Measurements from ENCODE around the gene SMOC1.

The SMOC1 gene, protein sequence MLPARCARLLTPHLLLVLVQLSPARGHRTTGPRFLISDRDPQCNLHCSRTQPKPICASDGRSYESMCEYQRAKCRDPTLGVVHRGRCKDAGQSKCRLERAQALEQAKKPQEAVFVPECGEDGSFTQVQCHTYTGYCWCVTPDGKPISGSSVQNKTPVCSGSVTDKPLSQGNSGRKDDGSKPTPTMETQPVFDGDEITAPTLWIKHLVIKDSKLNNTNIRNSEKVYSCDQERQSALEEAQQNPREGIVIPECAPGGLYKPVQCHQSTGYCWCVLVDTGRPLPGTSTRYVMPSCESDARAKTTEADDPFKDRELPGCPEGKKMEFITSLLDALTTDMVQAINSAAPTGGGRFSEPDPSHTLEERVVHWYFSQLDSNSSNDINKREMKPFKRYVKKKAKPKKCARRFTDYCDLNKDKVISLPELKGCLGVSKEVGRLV

DNA sequence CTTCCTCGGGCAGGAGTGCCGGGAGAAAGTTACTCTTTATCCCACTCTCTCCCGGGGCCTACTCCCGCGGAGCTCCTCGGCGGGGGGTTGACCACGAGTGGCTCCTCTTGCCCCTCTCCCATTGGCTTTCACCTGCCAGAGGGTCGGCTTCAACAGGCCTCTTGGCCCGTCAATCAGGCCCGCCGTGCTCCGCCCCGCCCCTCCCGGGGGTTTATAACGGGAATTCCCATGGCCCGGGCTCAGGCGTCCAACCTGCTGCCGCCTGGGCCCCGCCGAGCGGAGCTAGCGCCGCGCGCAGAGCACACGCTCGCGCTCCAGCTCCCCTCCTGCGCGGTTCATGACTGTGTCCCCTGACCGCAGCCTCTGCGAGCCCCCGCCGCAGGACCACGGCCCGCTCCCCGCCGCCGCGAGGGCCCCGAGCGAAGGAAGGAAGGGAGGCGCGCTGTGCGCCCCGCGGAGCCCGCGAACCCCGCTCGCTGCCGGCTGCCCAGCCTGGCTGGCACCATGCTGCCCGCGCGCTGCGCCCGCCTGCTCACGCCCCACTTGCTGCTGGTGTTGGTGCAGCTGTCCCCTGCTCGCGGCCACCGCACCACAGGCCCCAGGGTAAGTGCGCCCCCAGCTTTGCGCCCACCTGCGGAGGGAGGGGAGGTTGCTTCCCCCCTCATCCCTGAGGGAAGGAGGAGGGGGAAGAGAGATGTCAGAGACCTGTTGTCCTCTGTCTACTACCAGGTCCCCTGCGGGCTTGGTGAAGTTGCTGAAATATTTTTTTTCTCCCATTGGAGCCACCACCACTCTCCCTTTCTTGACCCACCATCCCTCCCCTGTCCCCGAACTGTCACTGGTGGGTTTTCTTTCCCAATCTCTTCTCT lies at the start of gene SMOC1:
SMOC1 (plus strand) TSS at position 242 of the 869 bp plus-strand sequence; CDS start at position 505, 263 bp downstream.
- no peak for DNase-seq

DNA sequence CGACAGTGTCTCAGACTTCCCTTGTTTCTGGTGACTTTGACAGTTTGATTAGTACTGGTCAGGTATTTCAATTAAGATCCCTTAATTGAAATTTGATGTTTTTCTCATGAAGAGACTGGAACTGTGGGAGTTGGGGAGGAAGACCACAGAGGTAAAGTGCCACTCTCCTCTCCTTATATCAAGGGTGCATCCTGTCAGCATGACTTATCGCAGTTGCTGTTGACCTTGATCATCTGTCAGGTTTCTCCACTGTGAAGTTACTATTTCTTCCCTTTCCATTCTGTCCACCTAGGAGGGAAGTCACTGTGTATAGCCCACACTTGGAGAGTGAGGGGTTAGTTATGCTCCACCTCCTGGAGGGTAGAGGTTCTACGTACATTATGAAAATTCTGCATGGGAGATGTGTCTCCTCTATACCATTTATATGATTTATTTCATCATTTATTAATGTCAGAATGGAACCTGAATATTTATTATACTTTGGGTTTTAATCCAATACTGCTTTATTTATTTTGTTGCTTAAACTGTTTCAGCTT lies 40.3 kb upstream of the SMOC1 start:
- no peak for DNase-seq

DNA sequence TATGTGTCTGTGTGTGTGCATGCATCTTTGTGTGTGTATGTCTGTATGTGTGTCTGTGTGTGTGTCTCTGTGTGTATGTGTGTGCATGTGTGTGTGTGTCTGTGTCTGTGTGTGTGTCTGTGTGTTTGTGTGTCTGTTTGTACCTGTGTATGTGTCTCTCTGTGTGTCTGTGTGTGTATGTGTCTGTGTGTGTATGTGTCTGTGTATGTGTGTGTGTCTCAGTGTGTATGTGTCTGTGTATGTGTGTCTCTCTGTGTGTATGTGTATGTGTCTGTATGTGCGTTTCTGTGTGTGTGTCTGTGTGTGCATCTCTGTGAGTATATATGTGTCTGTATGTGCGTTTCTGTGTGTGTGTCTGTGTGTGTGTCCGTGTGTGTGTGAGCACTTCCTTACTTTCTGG lies 39.6 kb upstream of the SMOC1 start:
- DNase-seq = no peak

DNA sequence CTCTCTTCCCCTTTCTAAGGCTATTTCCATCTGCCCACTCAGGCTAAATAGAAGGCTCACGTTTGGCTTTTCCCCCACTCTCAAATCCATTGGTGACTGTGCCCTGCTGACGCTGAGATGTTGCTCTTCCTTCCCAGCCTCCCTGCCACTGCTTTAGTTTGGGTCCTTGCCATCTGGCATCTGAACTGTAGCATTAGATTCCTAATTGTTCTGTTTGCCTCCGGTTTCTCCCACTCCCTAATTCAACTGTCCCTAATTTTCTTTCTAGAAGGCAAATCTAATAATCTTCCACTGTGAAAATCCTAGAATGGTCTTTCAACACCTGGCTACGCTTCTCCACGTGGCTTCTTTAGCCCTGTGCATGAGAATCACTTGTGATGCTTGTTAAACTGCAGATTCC lies 37.6 kb upstream of the SMOC1 start:
- DNase-seq = no peak

DNA sequence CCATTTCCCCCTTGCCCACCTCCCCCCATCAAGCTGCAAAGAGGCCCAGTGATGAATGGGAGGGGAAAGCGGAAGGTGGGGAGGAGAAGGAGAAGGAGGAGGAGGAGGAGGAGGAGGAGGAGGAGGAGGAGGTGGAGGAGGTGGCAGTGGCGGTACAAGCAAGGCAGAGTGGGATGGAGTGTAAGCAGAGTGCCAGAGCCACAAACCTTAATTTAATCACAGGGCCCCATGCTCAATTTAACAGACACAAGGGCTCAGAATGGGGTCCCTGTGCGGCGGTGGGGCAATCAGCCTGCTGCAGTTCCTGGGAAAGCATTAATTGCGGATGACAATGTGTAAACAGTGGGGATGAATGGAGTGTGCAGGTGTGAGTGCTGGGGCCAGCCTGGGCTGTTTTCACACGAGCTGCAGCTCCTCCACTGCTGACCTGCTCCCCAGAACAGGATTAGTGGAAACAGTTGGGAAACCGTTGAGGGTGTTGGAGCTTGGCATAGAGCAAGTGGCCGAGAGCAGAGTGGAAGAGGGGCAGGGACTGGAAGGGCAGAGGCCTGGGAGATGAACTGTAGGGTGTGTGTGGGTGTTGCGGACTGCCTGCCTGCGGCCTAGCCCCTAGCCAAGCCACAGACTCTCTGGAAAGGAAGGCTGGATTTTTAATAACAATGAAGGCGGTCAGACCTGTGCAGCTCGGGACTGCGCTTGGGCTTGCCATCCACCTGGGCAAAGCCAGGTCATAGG lies 36.4 kb upstream of the SMOC1 start:
- no peak for DNase-seq

DNA sequence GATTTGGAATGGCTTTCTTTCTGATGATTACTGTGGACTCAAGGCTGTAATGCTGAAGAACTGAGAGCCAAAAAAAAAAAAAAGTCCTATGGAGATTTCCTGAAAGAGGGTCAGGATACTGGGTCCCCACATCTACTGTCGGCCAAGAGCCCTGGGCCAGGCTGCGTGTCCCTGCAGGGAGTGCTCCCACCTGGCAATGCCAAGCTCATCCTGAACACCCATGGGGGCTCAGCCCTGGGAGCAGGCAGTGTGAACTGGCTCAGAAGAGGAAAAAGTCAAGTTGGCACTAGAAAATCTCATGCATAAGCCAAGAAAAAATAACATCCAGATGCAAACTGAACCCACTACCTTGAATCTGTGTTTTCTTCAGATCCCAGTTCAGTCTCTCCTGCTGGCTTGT lies 35.0 kb upstream of the SMOC1 start:
- no peak for DNase-seq

DNA sequence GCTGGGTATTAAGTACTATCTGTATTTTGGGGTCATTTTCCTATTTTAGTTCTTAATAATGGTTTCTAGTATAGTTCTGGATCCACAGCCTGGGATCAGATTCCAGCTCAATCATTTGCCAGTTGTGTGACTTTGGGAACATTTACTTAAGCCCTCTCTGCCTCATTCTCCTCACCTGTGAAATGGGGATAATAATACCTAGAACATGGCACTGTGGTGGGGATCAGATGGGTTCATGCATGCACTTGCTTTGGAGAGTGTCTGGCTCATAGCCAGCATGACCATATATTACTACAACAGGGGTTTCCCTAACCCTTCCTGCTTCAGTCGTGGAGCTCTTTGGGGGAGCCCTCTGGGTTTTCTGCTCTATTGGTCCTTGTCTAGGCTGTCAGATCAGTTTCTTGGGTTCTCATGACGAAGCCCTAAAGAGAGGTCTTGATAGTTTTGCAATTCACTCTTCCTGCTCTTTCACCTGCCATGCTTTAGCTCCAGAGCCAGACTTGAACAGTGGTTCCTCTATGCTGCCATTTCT lies 34.1 kb upstream of the SMOC1 start:
- DNase-seq = no peak

DNA sequence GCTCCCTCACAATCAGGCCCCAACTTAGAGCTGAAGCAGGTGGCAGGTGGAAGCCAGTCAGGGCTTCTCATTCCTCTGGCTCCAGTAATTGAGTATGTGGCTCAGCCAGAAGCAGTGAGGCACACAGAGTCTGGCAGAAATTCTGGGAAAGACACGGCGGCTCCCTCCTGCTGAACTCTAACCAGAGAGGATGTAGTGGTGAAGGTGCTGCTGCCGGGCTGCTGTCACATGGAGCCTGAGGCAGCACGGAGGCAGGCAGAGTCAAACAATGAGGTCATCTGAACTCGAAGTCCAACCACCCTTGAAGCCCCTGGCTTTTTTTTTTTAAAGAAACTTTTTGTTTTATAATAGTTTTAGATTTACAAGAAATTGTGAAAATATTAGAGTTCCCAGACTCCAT lies 33.4 kb upstream of the SMOC1 start:
- DNase-seq = no peak

DNA sequence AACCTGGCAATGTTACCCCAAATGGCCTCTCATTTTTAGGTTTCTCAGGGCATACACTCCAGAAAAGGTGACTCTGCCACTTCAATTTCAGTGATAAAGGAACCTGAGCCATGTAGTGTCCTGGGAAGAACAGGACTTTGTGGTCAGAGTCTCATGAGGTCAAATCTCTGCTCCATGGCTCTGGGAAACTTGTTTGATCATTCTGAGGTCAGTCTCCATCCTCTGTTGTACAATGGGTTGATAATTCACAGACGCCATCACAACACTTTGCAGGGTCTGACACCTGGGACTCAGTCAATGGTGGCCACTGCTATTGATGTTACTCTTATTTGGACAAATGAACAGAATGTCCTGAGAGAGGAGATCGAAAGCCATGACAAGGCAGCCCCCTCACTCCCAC lies 31.1 kb upstream of the SMOC1 start:
- DNase-seq = no peak

DNA sequence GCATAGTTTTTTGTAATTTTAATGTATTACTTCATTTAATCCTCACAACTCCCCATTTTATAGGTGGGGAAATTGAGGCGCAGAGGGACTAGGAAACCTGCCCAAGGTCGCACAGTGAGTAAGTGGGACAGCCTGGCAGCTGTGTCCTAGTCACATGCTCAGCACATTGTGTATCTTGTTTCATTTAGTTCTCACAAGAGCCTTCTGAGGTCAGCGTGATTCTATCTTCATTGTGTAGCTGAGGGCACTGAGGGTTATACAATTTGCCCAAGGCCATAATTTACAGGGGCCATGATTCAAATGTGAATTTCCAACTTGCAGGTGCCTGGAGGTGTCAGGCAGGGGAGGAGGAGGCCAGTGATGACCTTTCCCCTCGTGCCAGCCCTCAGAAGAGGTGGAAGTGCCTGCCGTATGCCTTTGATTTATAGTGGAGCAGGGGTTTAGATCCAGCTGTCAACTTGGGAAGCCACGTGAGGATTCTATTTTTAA lies 30.3 kb upstream of the SMOC1 start:
- no peak for DNase-seq

DNA sequence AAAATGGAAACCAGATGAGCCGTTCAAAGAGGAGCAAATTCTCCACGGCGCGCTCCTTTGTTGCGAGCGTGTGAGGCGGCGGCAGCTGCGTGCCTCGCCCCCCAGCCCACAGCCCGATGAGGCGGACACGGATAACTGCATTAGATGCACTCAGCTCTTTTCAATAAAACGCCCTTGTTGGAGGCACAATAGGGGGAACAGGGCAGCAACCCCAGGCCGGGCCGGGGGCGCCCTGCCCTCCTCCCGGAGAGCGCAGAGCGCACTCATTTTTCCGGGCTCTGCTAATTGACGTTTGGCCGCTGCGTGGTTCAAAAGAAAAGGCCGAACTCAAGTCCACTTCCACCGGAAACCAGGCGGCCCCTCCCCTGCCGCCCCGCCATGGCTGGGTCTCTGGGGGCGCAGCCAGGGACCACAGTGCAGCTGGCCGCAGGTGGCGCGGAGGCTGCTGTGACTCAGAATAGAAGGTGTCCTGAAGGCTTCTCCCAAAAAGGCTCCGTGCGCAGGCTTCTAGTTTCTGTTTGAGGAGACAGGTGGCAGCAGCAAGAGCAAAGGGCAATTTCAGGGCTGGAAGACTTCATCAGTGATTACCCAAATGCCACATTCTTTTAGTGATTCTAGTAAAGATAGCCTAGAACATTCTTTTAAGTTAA lies 29.0 kb upstream of the SMOC1 start:
- DNase-seq = no peak

DNA sequence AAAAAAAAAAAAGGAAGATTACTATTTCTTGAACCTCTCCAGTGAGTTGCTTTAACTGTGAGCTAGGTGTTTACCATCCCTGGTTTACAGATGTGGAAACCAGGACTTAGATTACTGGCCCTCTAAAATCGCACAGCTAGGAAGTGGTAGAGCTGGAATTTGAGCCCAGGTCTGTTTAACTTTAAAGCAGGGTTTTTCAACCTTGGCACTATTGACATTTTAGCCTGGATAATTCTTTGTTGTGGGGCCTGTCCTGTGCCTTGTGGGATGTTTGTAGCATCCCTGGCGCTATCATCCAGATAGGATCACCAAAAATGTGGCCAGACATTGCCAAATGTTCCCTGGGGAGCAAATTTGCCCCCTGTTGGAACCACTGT lies 28.5 kb upstream of the SMOC1 start:
- DNase-seq = no peak

DNA sequence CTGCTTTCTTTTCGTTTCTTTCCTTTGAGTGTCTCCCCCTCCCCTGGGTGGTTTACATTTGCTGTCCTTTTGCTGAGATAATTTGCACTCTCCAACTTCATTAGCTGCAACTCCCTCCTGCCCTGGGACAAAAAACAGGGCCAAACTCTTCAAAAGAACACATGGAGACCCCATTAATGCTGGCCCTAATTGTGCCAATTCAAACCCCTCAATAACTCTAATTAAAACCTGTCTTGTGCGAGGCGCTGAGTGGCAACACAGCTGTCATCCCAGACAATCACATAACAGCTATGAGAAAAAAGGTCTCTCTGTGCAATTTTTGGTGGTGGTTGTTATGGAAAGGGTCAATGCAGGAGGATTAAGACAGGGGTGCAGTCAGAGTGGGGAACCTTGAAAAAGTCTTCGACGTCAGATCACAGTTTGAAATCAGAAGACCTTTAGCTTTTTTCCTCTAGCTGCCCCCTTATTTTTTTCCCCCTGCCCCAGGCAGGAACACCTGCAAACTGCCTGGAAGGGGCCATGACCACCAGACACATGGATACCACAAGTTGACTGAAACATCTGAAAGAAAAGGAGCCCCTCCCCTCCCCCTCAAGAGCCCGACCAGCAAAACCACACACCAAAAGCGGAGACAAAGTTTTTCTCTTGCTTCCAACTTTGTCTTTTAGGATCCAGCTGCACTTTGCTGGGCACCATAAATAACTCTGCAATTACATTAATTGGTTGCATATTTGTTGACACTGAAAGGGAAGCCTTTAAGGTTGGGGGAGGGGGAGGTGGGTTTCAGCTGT lies 26.5 kb upstream of the SMOC1 start:
- DNase-seq = no peak

DNA sequence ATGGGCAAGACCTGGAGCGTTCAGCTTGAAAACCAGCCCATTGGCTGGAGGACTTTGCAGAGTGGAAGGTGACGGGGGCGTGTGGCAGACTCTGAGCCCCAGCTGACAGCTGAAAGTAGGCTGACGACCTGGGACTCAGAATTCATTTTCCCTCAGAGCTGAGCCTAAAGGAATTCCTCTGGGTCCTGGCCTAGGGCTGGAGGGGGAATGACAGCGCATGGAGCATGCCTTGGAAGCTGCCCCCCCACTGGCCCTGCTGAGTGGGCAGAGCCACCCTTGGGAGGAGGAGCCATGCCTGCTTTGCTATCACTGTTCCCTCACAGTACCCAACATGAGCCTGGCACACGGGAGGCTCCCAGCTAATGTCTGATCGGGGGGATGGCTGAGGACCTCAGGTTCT lies 25.4 kb upstream of the SMOC1 start:
- DNase-seq = no peak

DNA sequence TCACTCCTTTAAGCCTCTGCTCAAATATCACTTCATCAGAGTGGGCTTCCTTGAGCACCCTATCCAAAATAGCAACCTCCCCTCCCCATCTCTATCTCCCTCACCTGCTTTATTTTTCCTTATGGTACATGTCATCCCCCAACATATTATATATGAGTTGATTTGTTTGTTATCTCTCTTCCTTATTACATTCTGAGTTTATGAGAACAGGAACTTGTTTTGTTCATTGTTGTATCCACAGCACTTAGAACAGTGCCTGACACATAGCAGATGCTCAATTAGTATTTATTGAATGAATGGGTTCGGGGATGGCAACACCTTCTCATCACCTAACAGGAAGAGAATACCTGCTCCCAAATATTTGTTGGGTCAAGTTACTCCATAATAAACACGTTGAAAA lies 24.6 kb upstream of the SMOC1 start:
- DNase-seq = no peak

DNA sequence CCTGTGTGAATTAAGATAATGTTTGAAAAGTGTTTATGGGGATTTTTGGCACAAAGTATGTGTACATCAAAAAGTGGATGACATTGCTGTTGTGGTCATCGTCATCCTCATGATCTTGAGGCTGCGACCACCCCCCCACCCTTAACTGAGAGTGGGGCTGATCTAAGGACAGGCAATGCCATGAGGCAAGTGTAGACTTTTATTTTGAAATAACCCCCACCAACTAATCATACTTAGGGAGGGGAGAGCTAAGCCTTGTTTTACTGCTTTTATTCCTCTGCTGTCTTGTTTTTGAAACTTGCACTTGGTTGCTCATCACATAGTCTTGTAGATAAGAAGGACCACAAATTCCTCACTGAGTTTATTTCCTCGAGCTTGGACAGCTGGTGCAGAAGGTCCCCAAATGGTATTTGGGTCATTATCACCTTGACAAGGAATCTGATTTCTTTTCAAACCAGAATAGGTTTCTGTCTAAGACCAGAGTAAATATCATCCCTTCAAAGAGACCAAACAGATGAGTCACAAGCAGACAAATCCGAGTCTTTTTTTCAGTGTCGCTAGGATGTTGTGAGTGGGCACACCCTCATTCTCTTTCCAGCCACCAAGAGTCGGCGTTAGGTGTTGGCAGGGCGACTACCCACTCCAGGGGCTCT lies 23.9 kb upstream of the SMOC1 start:
- DNase-seq = no peak

DNA sequence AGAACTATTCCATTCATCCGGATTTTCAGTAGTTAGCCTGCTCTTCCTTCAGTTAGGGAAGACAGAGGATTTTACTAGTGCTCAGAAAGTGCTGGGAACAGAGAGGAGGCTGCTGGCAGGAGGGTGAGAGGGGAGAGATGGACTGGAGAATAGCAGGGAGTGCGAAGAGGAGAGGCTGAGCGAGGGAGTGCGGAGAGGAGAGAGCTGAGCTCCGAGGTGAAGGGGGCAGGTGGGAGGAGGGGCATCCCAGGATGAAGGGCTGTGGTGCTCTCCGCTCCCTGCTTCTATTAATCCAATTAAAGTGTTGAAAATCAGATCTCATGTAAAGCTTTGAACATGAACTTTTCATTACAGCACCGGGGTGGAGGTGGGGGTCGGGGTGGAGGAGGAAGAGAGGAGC lies 20.4 kb upstream of the SMOC1 start:
- DNase-seq = no peak

DNA sequence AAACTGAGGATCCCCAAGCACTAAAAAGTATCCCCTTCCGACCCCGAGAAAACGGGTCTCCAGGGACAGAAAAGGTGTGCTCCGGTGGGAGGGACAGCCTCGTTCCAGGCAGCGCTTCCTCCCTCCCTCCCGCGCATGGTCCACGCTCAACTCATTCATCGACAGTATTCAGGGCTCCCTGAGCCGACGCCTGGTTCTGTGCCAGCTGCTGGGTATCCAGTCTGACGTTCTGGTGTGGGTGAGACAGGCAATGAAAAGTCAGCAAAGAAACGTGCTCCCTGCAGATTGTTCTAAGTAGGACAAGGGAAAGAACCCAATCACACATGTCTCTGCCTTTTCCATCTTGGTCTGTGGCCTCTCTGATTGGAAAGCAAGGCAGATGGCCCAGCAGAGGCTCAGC lies 19.6 kb upstream of the SMOC1 start:
- no peak for DNase-seq

DNA sequence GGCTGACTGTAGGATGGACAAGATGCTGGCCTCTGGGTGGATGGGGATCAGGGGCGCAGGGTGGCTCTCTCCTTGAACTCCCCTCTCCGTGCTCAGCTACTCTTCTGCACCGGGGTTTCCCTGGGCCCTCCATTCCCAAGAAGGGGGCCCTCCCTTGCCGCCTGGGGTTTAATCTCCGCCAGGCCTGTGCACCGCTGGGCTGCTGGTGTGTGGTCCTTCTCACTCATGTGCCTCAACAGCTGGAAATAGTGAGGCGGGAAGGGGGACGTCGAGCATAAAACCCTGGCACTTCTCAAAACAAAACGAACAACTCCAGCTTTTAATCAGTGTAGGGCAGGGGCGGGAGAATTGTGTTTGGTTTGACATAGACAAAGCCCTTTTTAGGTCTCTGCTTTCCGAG lies 19.0 kb upstream of the SMOC1 start:
- DNase-seq = no peak

DNA sequence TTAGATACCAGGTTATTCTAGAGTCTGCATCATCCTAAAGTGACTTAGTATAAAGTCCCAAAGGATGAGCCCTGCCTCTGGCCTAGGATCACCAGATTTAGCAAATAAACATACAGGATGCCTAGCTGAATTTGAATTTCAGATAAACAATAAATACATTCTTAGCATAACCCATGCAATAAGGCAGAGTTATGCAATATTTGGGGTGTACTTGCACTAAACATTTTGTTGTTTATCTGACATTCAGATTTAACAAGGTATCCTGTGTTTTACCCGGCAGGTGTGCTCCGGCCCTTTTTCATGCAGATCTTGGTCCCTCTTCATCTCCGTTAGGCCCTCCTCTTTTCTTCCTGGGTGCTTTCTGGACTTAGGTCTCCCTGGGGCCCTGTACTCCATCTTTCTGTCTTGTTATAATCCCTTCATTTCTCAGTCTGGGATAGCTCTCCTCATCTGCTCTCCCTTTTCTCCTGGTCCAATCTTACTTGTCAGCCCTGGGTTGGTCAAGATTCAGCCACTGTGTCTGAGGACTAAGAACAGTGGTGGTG lies 18.1 kb upstream of the SMOC1 start:
- no peak for DNase-seq

DNA sequence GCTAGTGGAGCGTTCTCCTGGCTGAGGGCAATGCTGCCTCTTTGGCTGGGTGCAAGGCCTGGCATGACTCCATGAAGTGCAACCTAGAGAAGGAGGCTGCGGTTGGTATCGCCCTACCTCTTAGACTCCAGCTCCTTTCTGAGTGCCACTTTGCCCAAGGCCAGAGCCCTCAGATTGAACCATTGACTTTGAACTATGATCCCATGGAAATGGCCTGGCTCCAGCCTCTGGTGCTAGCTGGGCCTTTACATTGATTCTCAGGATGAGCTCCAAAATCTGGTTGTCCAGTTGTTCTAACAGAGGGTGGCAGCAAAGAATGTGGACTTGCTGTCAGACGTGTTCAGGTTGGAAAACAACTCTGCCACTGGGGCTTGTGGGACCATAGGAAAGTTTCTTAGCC lies 16.1 kb upstream of the SMOC1 start:
- DNase-seq = no peak
